DOHH2 (cell line): Measurements from ENCODE around the gene SIGLEC6.

Experiments used
- H3F3A ChIP-seq: fragments of 200-600 bp; sonication (generic), shearing (Covaris generic); 2 replicates; pipeline ENCODE4 v1.6.0; 2016; ENCODE audit warnings: antibody characterized with exemption, mild to moderate bottlenecking; ENCODE audit not compliant: control insufficient read depth, insufficient read depth
- H3K27ac ChIP-seq: fragments of 200-600 bp; sonication (generic); 2 replicates; pipeline ENCODE4 v1.5.1; 2014; ENCODE audit warnings: low read depth, mild to moderate bottlenecking, low read length, moderate library complexity
- H3K27me3 ChIP-seq: fragments of 200-600 bp; sonication (generic); 2 replicates; pipeline ENCODE4 v1.6.1; 2014; ENCODE audit warnings: mild to moderate bottlenecking, low read length, mixed read lengths; ENCODE audit not compliant: control insufficient read depth
- H3K36me3 ChIP-seq: fragments of 200-600 bp; sonication (generic); 2 replicates; pipeline ENCODE4 v1.6.1; 2014; ENCODE audit warnings: mild to moderate bottlenecking, low read length, moderate library complexity, mixed read lengths; ENCODE audit not compliant: control insufficient read depth
- H3K4me1 ChIP-seq: fragments of 200-600 bp; sonication (generic); 2 replicates; pipeline ENCODE4 v1.6.1; 2014; ENCODE audit warnings: mild to moderate bottlenecking, low read length, mixed read lengths; ENCODE audit not compliant: control insufficient read depth
- H3K4me2 ChIP-seq: fragments of 200-600 bp; sonication (generic); 2 replicates; pipeline ENCODE4 v1.6.0; 2014; ENCODE audit warnings: mild to moderate bottlenecking, low read length, moderate library complexity
- H3K4me3 ChIP-seq: fragments of 200-600 bp; sonication (generic); 2 replicates; pipeline ENCODE4 v1.5.1; 2014; ENCODE audit warnings: mild to moderate bottlenecking, low read length, mixed read lengths
- H3K79me2 ChIP-seq: fragments of 200-600 bp; sonication (generic); 2 replicates; pipeline ENCODE4 v1.6.1; 2014; ENCODE audit warnings: mild to moderate bottlenecking, low read length, mixed read lengths; ENCODE audit not compliant: control insufficient read depth
- H3K9me2 ChIP-seq: fragments of 200-600 bp; sonication (generic); replicated peaks from 2 replicates; pipeline ENCODE4 v1.6.1; 2014; ENCODE audit warnings: mild to moderate bottlenecking, low read length, mixed read lengths; ENCODE audit not compliant: control insufficient read depth
- H3K9me3 ChIP-seq: fragments of 200-600 bp; sonication (generic); 2 replicates; pipeline ENCODE4 v1.6.1; 2014; ENCODE audit warnings: antibody characterized with exemption, low read length, mixed read lengths; ENCODE audit not compliant: control insufficient read depth, insufficient read depth
- H4K20me1 ChIP-seq: fragments of 200-600 bp; sonication (generic); 2 replicates; pipeline ENCODE4 v1.6.0; 2014; ENCODE audit warnings: low read depth, mild to moderate bottlenecking, antibody characterized with exemption, low read length, moderate library complexity; ENCODE audit not compliant: control insufficient read depth, insufficient read depth
- EZH2phosphoT487 ChIP-seq: fragments of 200-600 bp; sonication (generic); IDR thresholded peaks from 2 replicates; pipeline ENCODE4 v1.6.1; 2017; ENCODE audit warnings: borderline replicate concordance, mild to moderate bottlenecking, antibody characterized with exemption, low read length, moderate library complexity, mixed read lengths
- TF ChIP-seq, protein P1 (sequence below): fragments of 200-600 bp; sonication (generic); IDR thresholded peaks from one replicate; pipeline ENCODE4 v1.5.1; 2014; ENCODE audit warnings: antibody characterized with exemption, mild to moderate bottlenecking, low read depth, low read length; ENCODE audit not compliant: poor library complexity, severe bottlenecking

The SIGLEC6 gene

GRCh38 chr19:51544038-51544437, 12.6 kb upstream of the SIGLEC6 start:
- Histone ChIP-seq H3K9me3 (no peaks in the 10 kb centered on the region), H3K9me2 (no peaks in the 10 kb centered on the region), H3K36me3 (no peaks in the 10 kb centered on the region), H3F3A (no peaks in the 10 kb centered on the region), H3K27ac (no peak overlapping the region), H3K79me2 (no peaks in the 10 kb centered on the region), H4K20me1 (no peaks in the 10 kb centered on the region), H3K27me3 (peaks cover 34% of the 10 kb centered on the region), H3K4me1 (peaks cover 2% of the 10 kb centered on the region), H3K4me2 (no peak overlapping the region), H3K4me3 (no peak overlapping the region)
- TF ChIP-seq, protein P1, sequence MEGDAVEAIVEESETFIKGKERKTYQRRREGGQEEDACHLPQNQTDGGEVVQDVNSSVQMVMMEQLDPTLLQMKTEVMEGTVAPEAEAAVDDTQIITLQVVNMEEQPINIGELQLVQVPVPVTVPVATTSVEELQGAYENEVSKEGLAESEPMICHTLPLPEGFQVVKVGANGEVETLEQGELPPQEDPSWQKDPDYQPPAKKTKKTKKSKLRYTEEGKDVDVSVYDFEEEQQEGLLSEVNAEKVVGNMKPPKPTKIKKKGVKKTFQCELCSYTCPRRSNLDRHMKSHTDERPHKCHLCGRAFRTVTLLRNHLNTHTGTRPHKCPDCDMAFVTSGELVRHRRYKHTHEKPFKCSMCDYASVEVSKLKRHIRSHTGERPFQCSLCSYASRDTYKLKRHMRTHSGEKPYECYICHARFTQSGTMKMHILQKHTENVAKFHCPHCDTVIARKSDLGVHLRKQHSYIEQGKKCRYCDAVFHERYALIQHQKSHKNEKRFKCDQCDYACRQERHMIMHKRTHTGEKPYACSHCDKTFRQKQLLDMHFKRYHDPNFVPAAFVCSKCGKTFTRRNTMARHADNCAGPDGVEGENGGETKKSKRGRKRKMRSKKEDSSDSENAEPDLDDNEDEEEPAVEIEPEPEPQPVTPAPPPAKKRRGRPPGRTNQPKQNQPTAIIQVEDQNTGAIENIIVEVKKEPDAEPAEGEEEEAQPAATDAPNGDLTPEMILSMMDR = no peak

- Histone ChIP-seq H3F3A (no peaks in the 10 kb centered on the region), H3K4me3 (no peak overlapping the region), H3K27ac (no peak overlapping the region), H3K9me3 (no peaks in the 10 kb centered on the region), H3K27me3 (peaks cover 27% of the 10 kb centered on the region), H3K79me2 (no peaks in the 10 kb centered on the region), H3K4me2 (no peak overlapping the region), H3K9me2 (no peaks in the 10 kb centered on the region), H3K36me3 (no peaks in the 10 kb centered on the region), H3K4me1 (no peaks in the 10 kb centered on the region), H4K20me1 (no peaks in the 10 kb centered on the region)
- TF ChIP-seq, protein P1 = no peak
- TF ChIP-seq EZH2phosphoT487 = no peak
Measured at GRCh38 chr19:51542699-51543098, 11.2 kb upstream of the SIGLEC6 start.

DNA sequence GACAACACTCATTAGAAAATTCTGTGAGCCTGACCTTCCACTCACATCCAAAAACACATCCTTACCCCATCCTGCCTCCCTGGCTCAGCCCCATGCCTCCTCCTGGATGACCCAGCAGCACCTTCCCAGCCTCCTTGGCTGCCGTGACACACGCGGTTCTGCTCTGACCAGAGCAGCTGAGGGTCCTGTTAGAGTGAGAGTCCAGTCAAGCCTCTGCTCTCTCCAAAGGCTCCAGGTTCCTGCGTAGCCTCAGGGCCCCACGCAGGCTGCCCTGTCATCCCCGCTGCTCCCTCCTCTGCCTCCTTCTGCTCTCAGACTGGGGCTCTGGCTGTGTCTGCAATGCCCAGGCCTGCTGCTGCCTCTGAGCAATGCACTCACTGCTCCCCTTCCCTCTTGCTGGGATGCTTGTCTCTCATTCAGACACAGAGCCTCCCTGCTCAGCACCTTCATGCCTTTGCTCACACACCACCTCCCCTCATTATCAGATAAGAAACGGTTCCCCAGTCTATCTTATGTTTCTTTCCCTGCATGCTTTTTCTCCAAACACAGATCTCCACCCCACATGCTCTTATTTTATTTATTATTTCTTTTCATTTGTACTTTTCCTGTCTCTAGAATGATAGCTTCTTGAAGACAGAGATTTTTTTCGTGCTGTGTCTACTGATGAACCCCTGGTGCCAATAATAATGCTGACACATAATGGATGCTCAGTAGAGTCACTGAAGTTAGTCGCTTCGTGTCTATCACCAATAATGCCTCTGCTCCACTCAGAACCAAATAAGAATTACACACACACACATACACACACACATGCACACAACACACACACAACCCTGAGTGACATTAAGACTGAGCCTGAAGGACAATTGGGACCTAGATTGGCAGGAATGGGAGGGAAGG, 10.2 kb upstream of the SIGLEC6 start:
- no peak overlapping the region for H3K4me2 ChIP-seq
- no peak for TF ChIP-seq EZH2phosphoT487
- TF ChIP-seq, protein P1 = no peak

More for the DNA sequence above, 10.2 kb upstream of the SIGLEC6 start:
- H3K9me2 ChIP-seq = no peaks in the 10 kb centered on the region
- no peak overlapping the region for H3K27ac ChIP-seq
- H3K9me3 ChIP-seq = no peaks in the 10 kb centered on the region
- H3K27me3 ChIP-seq = peaks cover 20% of the 10 kb centered on the region
- H4K20me1 ChIP-seq = no peaks in the 10 kb centered on the region
- no peaks in the 10 kb centered on the region for H3K4me1 ChIP-seq
- H3K36me3 ChIP-seq = no peaks in the 10 kb centered on the region
- no peaks in the 10 kb centered on the region for H3F3A ChIP-seq
- no peaks in the 10 kb centered on the region for H3K79me2 ChIP-seq
- H3K4me3 ChIP-seq = no peak overlapping the region
